Mucosa of rectum (tissue), 2 donors: ENCODE data around the gene LDAH.

Experiments used
- H3K27ac ChIP-seq, 2 donors: one replicate each; pipeline ENCODE4 v1.7.0; 2013; ENCODE audit warnings: inconsistent platforms in 2 of 2, low read depth in 2 of 2, low read length in 2 of 2
- H3K27me3 ChIP-seq, 2 donors: one replicate each; pipeline ENCODE4 v1.7.0; 2013; ENCODE audit warnings: low read length in 2 of 2; ENCODE audit not compliant: control insufficient read depth in 2 of 2, insufficient read depth in 2 of 2
- H3K36me3 ChIP-seq, 2 donors: one replicate each; pipeline ENCODE4 v1.7.0; 2013; ENCODE audit warnings: low read length in 2 of 2; ENCODE audit not compliant: control insufficient read depth in 2 of 2, insufficient read depth in 2 of 2
- H3K4me1 ChIP-seq, 2 donors: one replicate each; pipeline ENCODE4 v1.7.0; 2013; ENCODE audit warnings: low read length in 2 of 2, mild to moderate bottlenecking in 1 of 2; ENCODE audit not compliant: control insufficient read depth in 2 of 2, insufficient read depth in 2 of 2
- H3K4me3 ChIP-seq, 2 donors: one replicate each; pipeline ENCODE4 v1.7.0; 2013; ENCODE audit warnings: low read length in 2 of 2
- H3K9ac ChIP-seq, 2 donors: one replicate each; pipeline ENCODE4 v1.7.0; 2013; ENCODE audit warnings: low read length in 2 of 2, low read depth in 1 of 2, mild to moderate bottlenecking in 1 of 2
- H3K9me3 ChIP-seq, 2 donors: one replicate each; pipeline ENCODE4 v1.7.0; 2013; ENCODE audit warnings: low read length in 2 of 2; ENCODE audit not compliant: control insufficient read depth in 2 of 2
- donor health status: healthy.
- donor health status: Normal muscosa, but diverticular disease.

Gene LDAH

GRCh38 chr2:20634507-20635112 is 188.3 kb downstream of the LDAH start:
- H3K9ac ChIP-seq: peak overlapping the region; percentile 41 to 73
- peak overlapping the region; percentile 87 to 91 for H3K27ac ChIP-seq

More at GRCh38 chr2:20634507-20635112, 188.3 kb downstream of the LDAH start:
- H3K27me3 ChIP-seq: no peaks in the 10 kb centered on the region
- H3K36me3 ChIP-seq: peaks cover 11 to 34% of the 10 kb centered on the region in 2 donors
- no peaks in the 10 kb centered on the region for H3K9me3 ChIP-seq
- H3K4me3 ChIP-seq: no peak overlapping the region
- H3K4me1 ChIP-seq: peaks cover 18 to 31% of the 10 kb centered on the region in 2 donors
